Spleen (tissue), 7 donors: ENCODE data around the gene GPRC5C.

Source experiments
- CTCF ChIP-seq, 11 experiments: fragments of 200-600 bp in 7 of 11; fragments of 450-650 bp in 4 of 11; sonication (generic) in 4 of 11; IDR thresholded peaks in 8 of 11; conservative IDR thresholded peaks in 3 of 11; 1 replicate in 7 of 11; 2 replicates in 4 of 11; pipeline versions ENCODE4 v1.4.0 to v1.8.0; 2016 to 2021; ENCODE audit warnings: antibody characterized with exemption in 11 of 11, inconsistent platforms in 4 of 11, mild to moderate bottlenecking in 1 of 11
- POLR2A ChIP-seq, 3 donors: fragments of 450-650 bp; IDR thresholded peaks; one replicate each; pipeline ENCODE4 v1.5.1; 2017; ENCODE audit warnings: antibody characterized with exemption in 3 of 3, mild to moderate bottlenecking in 1 of 3
- POLR2AphosphoS5 ChIP-seq, 3 donors: sonication (generic); formaldehyde crosslinking; IDR thresholded peaks; one replicate each; pipeline ENCODE4 v1.5.1; 2017; ENCODE audit warnings: antibody characterized with exemption in 3 of 3
- donor health status: DM: no; HTN: no; CAD: no; lungs with moderate emphysema.
- donor health status: DM: no; HTN: no; CAD: no.
- donor health status: DM: no; HTN: no; CAD: no.

- TF ChIP-seq CTCF (IDR thresholded peaks at IDR 0.05 in 8 of 11, conservative IDR thresholded peaks at IDR 0.05 in 3 of 11), result no peak
- TF ChIP-seq POLR2AphosphoS5 (IDR thresholded peaks at IDR 0.05), result no peak
- no peak for TF ChIP-seq POLR2A (IDR thresholded peaks at IDR 0.05)
Measured at GRCh38 chr17:74402048-74402447, 29.8 kb upstream of the GPRC5C start.
